HG03520 (cell line): ENCODE results near the gene LRIT1.
"Not testable (repeated sequence)": the region's sequence is repeated elsewhere in the genome, so short reads cannot be mapped to it uniquely, and the experiment has no call there.

Experiments
- ATAC-seq: cut with Tn5 transposase; IDR thresholded peaks from one replicate; pipeline ENCODE4 v1.9.1; 2021; ENCODE audit warnings: mild to moderate bottlenecking, moderate library complexity; ENCODE audit not compliant: unreplicated experiment

Gene LRIT1, protein sequence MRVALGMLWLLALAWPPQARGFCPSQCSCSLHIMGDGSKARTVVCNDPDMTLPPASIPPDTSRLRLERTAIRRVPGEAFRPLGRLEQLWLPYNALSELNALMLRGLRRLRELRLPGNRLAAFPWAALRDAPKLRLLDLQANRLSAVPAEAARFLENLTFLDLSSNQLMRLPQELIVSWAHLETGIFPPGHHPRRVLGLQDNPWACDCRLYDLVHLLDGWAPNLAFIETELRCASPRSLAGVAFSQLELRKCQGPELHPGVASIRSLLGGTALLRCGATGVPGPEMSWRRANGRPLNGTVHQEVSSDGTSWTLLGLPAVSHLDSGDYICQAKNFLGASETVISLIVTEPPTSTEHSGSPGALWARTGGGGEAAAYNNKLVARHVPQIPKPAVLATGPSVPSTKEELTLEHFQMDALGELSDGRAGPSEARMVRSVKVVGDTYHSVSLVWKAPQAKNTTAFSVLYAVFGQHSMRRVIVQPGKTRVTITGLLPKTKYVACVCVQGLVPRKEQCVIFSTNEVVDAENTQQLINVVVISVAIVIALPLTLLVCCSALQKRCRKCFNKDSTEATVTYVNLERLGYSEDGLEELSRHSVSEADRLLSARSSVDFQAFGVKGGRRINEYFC

GRCh38 chr10:84241185-84241790 lies at the start of gene LRIT1:
LRIT1 (minus strand) TSS chr10:84241546; CDS start chr10:84241439, 107 bp downstream.
- no peak for ATAC-seq

DNA sequence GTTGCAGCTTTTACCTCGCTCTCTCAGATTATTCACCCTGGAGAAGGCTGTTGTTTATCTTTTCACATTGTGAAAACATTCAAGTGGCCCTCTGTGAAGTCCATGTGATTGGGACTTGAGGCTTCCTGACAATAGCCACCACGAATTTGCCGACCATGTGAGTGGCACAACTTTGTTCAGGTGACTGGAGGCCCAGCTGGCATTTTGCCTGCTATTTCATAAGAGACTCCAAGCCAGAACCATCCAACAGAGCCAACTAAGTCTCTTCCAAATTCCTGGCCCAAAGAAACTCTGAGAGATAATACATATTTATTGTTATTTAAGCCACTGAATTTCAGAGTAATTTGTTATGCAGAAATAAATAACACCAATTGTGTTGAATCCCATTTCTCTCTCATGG lies 48.9 kb upstream of the LRIT1 start:
- no peak for ATAC-seq

DNA sequence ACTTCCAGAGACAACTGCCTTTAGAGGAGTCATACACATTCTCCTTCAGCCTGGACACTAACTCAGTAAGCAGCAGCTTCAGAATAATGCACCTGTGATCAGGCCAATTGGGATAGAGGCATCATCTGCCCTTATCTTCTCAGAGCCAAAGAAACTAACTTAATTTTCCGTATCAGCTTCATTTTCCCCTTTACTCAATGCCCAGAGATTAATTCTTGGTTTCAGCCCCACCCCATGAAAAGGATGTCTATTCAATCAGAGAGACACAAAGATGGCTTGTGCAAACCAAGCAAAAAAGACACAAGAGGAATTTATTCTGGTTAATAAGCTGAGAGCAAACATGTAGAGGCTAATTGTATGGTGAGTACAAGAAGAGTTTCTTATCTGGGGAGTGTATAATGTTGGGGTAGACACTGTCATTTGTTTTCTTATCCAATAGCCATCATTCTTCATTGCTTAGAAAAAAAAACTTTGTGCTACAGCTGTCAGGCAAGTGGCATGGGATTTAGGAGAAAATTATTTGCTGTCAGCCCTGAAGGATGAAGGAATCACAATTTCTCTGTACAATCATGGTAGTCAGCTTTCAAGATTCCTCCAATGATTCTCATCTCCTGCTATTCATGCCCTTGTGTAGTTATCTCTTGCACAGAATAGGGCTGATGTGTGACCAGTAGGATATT lies 48.3 kb upstream of the LRIT1 start:
- no peak for ATAC-seq

- ATAC-seq = no peak
These were observed 46.8 kb upstream of the LRIT1 start for GRCh38 chr10:84288151-84288550.

DNA sequence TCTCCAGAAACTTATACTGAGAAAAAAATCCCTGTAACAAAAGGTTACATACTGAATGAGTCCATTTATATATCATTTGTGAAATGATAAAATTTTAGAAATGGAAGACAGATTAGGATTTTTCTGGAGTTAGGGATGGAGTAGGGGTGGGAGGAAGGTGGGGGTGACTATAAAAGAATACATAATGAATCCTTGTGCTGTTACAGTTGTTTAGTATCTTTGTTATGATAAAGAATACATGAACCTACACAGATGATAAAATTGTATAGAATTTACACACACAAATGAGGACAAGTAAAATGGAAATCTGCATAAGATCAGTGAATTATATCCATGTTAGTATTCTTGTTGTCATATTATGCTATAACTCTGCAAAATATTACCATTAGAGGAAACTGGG lies 45.3 kb upstream of the LRIT1 start:
- no peak for ATAC-seq

- ATAC-seq = not testable (repeated sequence)
These were observed 38.6 kb upstream of the LRIT1 start for GRCh38 chr10:84279876-84280475.

GRCh38 chr10:84270708-84271107 lies 29.4 kb upstream of the LRIT1 start:
- ATAC-seq = no peak

DNA sequence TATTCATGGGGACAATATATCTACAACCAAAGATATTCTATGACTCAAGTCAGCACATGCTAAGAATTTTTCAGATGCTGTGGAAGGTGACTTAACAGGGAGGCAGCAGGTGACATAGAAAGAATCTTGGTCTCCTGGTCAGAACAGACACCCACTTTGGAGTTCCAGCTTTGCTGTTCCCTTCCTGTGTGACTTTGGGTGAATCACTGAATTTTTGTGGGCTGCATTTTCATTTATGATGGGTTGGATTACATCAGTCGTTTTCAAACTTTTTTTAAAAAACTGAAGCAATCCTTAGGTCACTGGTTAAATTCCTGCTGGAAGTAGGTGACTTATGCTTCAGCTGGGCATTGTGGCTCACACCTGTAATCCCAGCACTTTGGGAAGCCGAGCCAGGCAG lies 28.4 kb upstream of the LRIT1 start:
- ATAC-seq = no peak

GRCh38 chr10:84269162-84269561 lies 27.8 kb upstream of the LRIT1 start:
- no peak for ATAC-seq

- peak; percentile 70 for ATAC-seq
These were observed 26.3 kb upstream of the LRIT1 start for GRCh38 chr10:84267503-84268126.

DNA sequence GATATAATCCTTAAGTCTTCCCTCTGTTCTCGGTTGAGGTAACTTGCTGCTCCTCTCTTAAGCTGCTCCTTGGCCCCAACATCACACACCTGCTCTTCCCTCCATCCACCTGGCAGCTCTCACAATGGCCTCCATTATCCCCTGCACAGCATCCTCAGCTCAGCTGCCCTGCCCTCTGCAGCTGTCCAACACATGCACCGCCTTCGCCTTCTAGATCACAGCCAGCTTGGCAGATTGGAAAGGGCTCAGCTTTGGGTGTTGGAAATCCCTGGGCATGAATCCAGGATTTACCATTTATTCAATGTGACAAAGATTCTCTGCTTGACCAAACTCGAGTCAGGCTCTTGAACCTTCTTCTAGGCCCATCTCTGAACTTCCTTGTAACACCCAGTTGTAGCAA lies 24.1 kb upstream of the LRIT1 start:
- no peak for ATAC-seq

GRCh38 chr10:84264611-84265141 lies 23.3 kb upstream of the LRIT1 start:
- peak; percentile 92 for ATAC-seq

DNA sequence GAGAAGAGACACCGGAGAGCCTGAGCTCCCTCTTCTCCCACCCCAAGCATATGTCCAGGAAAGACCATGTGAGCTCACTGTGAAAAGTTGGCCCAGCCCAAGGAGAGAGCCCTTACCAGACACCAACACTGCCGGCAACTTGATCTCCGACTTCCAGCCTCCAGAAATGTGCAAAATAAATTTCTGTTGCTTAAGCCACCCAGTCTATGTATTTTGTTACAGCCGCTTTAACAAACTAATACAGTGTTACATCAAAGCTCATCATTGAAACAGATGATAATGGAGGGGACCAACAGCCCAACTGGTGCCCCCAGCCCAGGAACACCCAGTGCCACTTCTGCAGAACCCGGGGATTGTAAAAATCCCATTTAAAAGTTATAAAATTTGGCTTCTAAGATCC lies 22.4 kb upstream of the LRIT1 start:
- ATAC-seq = no peak

GRCh38 chr10:84262190-84262956 lies 21.0 kb upstream of the LRIT1 start:
- no peak for ATAC-seq

DNA sequence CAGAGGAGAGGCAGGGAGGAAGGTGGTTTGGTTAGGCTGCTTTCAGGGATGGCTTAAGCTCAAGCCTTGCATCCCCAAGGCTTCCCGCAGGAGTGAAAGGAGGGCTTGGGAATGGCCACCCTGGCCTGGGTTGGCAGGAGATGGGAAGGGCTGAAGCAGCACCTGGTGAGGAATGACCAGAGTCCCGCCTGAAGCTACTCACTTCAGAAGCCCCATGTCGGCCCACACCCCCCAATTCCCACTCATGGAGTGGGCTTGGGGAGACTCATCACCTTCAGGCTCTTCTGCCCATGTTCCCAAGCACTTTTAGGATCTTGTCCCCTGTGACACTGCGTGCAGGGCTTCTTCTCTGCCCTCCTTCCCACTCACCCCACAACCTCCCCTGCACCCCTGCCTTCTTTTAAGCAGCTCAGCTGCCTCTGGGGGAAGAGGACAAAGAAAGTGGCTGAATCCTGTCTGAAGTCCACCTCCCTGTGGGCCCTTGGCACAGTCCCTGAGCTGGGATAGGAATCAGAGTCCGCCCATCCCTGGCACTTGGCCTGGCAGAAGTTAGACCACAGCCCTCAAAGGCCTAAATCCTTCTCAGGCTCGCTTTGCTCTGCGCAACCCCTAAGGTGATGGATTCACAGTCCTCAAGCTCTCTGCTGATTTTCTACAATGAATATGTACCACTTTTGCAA lies 20.0 kb upstream of the LRIT1 start:
- ATAC-seq = no peak

- no peak for ATAC-seq
These were observed 16.8 kb upstream of the LRIT1 start for GRCh38 chr10:84258034-84258695.

DNA sequence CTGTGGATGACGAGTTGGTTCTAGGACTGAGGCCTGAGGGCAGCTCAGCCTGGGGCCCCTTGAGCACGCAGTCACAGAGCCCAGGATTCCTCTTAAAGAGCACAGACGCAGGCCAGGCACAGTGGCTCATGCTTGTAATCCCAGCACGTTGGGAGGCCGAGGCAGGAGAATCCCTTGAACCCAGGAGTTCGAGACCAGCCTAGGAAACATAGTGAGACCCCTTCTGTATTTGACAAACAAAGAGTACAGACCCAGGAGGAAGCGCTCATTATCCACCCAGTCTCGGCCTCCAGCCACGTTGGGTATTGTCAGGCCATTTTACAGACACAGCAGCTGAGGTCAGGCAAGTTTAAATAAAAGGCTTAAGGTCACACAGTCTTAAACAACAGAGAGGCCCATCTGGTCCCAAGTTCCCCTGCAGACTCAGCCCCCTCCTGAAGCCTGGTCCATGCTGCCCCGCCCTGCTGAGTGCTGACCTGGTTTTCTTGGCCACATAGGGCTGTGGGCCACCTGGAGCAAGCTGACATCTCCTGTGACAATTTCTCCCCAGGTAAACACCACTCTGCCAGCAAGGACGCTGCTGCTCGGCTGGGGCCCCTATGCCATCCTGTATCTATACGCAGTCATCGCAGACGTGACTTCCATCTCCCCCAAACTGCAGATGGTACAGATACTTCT lies 16.1 kb upstream of the LRIT1 start:
- no peak for ATAC-seq
